Stimulated activated CD4-positive, alpha-beta T cell treated with anti-CD3 and anti-CD28 coated beads, Interleukin-1b, Interleukin-23, amount 100 ng/mL, for 48 hours (primary cell): Measurements from ENCODE around the gene IGFBP1.
"Not testable (repeated sequence)": the region's sequence is repeated elsewhere in the genome, so short reads cannot be mapped to it uniquely, and the experiment has no call there.

Source experiments
- DNase-seq: peaks from one replicate; pipeline ENCODE4 v3.0.0-alpha.2; 2020

IGFBP1 gene

DNA sequence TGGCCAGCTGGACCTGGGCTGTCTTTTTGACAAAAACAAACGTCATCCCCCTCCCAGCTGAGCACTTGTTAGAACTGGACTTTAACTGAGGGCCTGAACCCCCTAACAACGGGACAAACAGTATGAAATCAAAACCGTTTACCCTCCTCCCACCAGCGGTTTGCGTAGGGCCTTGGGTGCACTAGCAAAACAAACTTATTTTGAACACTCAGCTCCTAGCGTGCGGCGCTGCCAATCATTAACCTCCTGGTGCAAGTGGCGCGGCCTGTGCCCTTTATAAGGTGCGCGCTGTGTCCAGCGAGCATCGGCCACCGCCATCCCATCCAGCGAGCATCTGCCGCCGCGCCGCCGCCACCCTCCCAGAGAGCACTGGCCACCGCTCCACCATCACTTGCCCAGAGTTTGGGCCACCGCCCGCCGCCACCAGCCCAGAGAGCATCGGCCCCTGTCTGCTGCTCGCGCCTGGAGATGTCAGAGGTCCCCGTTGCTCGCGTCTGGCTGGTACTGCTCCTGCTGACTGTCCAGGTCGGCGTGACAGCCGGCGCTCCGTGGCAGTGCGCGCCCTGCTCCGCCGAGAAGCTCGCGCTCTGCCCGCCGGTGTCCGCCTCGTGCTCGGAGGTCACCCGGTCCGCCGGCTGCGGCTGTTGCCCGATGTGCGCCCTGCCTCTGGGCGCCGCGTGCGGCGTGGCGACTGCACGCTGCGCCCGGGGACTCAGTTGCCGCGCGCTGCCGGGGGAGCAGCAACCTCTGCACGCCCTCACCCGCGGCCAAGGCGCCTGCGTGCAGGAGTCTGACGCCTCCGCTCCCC is at the start of gene IGFBP1:
TSS of gene IGFBP1 (plus strand) at position 304 of the 808 bp plus-strand sequence. CDS start at position 469, 165 bp downstream.
- no peak for DNase-seq

DNA sequence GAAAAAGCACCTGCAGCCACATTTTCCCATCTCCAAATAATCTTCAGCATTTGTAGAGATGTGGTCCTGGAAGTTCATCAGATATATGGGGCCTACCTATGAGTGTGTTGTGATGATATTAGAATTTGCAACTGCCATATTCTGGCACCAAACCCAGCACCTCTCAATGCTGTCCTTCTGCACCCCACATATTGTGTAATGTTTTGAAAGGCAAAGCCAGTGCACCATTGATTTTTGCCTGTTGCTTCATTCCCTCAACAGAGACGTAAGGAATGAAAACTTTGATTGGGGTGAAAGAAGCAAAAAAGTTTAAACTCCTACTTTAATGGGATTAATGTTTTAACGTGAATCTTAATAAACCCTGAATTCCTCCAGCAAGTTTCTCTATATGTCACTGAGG is 49.4 kb upstream of the IGFBP1 start:
- DNase-seq: not testable (repeated sequence)

DNA sequence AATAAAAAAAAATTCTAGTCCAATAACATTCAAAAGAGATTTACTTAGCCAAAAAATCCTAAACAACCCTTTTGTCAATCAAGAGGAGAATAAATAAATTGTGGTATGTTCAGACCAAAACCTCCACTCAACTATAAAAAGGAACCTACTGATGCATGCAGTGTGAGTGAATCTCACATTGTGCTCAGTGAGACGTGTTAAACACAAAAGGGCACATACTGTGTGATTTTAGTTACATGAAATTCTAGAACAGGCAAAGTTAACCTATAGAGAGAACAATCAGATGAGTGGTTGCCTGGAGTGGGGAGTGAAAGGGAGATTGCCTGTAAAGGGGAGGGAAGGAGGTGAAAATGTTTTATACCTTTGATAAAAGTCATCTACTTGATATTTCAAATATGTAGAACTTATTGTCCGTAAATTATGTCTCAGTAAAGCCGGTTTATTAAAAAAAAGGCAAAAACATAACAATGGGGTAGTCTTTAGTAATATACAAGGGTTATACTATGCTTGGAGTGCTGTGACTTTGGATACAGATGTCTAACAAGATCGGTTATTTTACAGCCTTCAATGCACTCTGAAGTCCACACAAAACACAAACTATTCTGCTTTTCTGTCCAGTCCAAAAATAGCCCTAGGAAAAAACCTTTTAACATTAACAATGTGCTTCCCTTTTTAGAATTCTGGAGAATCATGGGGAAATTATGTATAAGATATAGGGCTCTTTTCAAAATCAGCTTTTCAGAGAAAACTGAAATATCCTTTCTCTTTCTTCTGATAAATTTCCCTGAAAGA is 46.2 kb upstream of the IGFBP1 start:
- DNase-seq: not testable (repeated sequence)

DNA sequence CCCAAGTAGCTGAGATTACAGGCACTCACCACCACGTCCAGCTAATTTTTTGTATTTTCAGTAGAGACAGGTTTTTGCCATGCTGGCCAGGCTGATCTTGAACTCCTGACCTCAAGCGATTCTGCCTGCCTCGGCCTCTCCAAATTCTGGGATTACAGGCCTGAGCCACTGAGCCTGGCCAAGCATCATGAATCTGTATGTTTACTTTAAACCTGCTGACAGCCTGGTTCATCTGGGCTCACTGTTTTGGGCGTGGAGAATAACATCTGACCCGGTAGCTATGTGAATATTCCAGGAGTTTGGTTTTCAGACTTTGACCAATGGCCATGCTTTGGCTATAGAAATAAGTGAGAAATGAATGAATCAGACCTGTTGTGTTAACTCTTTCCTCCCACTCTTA is 41.8 kb upstream of the IGFBP1 start:
- not testable (repeated sequence) for DNase-seq

DNA sequence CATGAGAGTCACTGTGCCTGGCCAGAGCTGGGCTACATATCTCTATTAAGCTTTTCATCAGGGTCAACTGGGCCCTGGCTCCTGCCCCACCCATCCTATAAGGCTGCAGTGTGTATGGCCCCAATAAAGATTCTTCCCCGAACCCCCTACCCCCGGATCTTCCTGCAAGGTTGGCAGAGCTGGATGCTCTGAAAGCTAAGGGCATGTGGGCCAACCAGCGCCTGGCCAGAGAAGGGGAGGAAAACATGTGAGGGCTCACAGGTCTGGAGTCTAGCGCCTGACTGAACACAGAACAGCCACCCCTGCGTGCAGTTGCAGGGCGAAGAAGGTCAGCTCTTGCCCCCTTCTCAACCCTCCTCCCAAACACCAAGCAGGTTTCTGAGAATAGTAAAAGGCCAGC is 39.6 kb upstream of the IGFBP1 start:
- not testable (repeated sequence) for DNase-seq

DNA sequence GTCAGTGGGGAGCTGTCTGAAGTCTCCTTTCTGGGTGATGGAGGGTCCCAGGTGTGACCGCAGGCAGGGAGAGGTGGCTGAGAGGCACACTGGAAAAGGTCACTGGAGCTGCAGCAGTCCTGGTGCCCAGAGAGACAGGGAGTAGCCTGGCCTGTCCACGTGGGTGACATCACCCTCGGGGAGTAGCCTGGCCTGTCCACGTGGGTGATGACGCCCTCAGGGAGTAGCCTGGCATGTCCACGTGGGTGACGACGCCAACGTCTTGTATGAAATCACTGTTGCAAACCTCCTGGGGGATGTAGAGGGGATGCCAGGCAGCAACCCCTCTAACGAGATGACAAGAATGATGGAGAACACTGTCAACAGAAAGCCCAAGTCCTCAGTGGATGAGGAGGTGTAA is 35.3 kb upstream of the IGFBP1 start:
- DNase-seq: not testable (repeated sequence)

DNA sequence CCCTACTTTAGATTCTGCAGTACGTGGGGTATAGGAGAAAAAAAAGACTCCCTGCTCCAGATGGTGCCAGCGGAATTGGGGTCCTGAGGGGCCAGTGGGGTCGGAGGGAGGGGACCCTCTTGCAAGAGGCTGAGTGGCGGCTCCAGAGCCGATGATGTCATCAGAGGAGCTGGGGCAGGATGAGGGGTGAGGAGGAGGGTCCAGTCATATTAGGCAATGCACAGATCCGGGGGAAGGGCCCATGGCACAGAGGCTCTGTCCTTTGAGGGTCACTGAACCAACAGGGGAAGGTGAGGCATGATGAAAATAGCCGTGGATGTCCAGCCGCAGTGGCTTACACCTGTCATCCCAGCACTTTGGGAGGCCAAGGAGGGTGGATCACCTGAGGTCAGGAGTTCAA is 34.8 kb upstream of the IGFBP1 start:
- DNase-seq: not testable (repeated sequence)

DNA sequence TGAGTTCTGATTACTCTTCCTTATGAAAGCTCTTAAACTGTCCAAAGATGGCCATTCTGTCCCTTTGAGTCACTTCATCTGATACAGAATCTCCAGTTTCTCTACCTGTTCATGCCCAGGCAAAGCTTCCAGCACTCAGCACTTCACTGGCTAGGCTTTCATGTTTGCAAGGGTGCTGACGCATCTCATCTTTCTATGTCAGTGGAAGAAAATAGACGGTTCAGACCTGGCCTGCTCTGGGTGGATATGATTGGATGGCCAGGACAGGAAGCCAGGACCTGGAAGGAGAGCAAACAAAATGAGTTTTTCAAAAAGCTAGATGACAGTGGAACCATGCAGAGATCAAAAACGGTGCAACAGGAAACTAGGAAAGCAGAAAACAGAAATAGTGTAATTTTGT is 32.6 kb upstream of the IGFBP1 start:
- DNase-seq: not testable (repeated sequence)

DNA sequence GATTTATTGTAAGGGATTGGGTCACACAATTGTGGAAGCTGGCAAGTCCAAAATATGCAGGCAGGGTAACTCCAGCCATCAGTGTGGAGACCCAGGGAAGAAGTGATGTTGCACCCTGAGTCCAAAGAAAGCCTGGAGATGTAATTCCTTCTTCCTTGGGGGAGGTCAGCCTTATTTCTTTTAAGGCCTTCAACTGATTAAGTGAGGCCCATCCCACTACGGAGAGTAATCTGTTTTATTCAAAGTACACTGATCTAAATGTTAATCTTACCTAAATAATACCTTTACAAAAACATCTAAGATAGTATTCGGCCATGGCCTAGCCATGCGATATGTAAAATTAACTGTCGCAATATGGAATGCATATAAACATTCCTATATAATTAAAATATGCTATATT is 31.4 kb upstream of the IGFBP1 start:
- DNase-seq: not testable (repeated sequence)

DNA sequence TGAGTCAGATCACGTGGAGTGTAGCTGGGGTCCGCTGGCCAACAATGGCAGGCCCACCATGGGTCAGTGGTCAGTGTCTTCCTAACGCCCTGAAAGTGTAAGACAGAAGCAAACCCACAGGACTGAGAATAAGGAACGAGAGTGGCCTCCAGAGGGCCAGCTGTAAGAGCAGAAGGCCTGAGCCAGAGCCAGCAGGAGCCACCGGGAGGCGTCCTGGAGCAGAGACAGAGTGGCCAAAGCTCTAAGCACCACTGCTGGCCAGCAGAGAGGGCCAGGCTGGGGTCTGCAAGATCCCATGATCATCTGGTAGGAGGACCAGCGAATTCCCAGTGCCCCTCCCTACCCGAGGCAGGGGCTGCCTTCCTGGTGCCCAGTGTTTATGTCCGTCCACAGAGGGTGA is 24.6 kb upstream of the IGFBP1 start:
- no peak for DNase-seq

DNA sequence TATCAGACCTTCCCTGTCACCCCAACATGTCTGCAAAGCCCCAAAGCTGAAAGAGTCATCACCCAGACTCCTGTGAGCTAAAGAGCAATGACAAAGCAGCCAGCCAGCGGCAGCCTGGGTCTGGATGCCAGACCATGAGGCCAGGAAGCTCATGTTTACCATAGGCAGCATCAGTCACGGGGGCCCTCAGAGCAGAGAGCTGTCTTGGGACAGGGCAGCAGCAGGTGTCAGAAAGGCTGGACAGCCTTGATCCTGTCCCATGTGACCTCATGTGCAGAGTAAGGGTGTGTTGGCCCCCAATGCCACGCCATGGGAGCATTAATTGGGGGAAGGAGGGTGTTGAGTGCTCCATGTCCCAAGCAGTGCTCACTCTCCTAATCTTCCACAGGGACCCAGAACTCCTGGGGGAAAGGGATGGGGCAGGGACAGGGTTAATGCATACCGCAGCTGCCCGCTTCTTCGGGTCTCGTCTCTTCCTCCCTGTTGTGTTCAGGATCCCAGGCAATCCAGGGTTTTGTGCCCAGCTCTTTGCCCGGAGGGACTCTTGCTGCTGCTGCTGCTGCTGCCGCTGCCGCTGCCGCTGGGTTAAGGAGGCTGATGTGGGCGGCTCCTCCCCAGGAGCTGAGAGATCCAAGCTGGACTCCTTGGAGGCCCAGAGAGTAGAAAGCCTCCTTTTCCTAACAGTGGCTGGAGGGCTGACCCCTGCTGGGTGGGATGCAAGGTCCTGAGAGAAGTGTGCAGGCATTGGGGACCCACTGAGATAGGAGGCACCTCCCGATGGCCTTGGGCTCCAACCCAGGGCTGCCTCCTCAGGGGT is 22.5 kb upstream of the IGFBP1 start:
- no peak for DNase-seq

DNA sequence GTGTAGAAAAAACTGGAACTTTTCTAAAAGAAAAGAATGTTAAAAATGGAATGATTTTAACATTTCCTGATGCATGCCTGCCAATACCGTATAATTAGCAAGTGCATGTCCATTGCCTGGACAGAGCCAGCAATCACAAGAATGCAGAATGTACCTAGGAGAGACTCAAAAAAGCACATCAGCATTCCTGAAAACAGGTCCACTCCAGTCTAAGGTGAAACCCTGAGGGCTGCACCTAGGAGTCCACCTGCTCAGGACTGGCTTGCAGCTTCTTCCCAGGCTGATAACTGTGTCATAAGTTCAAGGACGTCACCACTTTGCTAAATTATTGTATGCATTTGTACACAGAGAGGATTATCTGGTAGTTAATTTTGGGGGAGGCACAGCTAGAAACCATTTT is 20.8 kb upstream of the IGFBP1 start:
- no peak for DNase-seq

DNA sequence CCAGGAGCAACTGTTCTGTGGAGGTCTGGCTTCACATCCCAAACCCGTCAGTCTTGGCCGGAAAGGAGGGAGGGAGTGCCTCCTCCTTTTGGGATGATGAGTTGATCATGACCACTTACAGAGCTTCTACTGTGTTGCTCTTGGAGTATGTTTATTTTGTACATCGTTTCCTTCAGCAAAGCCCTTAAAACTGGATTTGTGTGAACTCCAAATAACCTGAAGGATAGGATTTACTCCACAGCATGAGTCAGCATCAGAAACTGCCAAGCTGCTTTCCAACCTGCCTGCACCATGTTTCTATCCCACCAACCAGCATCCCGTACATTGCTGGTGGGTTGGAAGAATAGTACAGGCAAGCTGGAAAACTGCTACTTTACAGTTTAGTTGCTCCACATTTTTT is 18.9 kb upstream of the IGFBP1 start:
- no peak for DNase-seq

DNA sequence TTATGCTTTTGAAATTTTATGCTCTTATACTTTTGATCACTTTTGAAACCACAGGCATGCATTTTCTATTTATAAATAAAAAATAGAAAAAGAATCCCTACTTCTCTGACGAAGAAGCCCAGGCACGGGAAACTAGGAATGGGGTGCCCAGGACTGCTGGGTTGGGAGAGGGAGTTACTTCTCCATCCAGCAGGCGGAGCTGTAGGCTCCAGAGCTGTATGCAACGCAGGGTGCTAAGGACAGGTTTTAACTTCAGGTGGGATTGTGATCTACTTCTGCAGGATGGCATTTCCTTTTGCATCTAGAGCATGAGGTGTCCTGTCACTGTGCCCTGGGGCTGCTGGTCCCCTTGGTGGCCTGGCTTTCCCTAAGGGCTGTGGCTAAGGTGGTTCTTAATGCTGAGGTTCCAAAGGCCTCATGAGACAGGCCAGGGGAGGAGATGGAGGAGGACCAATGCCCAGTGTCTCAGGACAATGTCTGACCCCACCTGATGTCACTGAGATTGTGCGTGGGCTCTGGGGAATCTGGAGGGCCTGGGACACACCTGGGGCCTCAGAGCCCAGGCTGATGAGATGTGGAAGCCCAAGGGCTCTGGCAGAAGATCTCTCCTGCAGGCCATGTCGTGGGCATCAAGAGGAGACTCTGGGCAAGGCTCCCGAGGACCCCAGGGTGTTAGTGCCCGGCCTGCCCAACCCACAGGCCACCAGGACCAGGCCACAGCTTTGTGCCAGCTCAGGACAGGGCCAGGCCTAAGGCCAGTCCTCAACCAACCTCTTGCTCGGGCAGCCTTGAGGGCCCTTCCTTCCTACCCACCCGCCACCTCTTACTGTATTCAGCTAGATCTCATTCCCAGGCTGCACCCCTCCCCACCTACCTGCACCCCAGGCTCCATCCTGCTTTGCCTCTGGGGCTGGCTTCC is 15.9 kb upstream of the IGFBP1 start:
- DNase-seq: no peak

DNA sequence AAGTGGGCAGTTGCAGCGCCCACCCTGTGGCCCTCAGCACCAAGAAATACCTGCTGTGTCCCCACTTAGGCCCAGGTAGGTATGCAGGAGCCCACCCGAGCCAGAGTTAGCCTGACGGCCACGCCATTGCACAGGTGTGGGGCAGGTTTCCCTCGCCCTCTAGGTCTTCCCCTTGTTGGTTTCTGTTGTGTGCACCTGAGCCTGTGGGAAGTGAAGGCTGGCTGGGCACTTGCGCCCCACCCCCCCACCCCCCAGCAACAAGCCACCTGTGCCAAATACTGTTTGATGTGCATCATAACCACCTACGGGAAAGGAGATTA is 15.3 kb upstream of the IGFBP1 start, which contains the start of gene CCDC201:
TSS of gene CCDC201 (minus strand) at position 48 of the 320 bp plus-strand sequence. CDS start 75 bp downstream, outside the sequence.
- no peak for DNase-seq

DNA sequence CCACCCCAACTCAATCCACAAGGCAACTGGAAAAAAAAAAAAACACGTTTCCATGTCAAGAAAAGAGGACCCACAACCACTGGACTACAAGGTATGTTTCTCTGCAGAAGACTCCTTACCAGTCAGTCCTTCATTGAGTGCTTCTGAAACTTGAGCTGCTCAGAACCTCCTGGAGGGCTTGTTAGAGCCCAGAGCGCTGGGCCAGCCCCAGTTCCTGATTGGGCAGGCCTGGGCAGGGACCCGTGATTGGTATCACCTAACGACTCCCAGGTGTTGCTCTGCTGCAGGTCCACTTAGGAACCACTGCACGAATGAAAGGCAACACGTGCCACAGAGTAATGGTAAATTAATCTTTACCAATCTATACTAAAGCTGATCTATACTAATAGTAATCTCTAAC is 14.9 kb upstream of the IGFBP1 start:
- no peak for DNase-seq

DNA sequence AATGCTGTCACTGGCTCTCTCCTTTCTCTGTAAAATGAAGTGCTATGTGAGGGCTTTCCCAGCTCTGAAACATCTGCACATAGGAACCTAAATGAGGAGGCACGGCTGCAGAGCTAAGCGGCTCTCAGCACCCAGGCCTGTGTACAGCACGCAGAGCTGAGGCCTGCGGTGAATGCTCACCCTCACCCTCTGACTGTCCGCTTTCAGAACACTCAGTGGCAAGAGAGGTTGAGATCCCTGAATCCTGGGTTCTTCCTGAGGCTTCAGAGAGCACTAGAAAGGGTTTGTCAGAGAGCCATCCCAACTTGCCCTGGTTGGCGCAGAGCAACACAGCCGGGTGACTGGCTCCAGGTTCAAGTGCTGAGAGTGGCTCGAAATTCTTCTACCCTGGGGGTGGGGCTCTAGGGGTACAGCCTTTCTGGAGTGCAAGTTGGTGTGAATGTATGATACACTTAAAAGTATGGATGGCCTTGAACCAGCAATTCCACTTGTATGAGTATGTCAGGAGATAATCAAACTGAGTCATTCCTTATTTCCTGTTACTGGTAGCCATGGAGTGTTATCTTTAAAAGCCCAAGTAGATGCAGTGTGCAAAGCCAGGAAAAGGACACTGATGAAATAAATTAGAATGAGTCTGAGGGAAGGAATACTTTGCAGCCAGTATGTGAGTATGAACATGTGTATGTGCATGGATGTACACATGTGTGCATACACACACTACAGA is 13.7 kb upstream of the IGFBP1 start:
- no peak for DNase-seq

DNA sequence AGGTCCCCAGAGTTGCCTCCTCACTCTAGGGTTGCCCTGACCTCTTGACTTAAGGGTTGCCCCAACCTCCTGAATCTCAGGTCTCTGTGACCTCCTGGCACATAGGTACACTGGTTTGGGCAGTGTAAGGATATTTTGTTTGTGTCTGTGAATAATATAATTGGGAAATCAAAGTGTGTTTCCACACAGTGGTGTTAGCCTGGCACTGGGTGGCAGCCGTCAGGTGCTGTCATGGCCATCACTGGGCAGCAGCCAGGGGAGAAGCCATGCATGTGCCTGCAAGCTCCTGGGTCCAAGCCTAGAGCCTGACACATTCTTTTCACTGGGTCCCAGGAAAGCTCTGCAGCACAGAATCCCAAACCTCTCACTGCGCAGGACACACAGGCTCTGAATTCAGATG is 11.8 kb upstream of the IGFBP1 start:
- DNase-seq: no peak

DNA sequence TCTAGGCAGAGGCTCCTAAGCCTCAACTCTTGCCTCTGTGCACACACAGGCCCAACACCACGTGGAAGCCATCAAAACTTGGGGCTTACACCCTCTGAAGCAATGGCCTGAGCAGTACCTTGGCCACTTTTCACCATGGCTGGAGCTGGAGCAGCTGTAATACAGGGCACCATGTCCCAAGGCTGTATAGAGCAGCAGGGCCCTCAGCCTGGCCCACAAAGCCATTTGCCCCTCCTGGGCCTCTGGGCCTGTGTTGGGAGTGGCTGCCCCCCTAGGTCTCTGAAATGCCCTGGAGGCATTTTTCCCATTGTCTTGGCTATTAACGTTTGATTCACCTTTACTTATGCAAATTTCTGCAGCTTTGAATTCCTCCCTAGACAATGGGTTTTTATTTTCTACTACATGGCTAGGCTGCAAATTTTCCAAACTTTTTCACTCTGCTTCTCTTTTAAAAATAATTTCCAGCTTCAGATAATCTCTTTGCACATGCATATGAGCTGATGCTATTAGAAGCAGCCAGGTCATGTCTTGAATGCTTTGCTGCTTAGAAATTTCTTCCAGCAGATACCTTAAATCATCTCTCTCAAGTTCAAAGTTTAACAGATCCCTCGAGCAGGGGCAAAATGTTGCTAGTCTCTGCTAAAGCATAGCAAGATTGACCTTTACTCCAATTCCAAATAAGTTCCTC is 9.7 kb upstream of the IGFBP1 start:
- no peak for DNase-seq

DNA sequence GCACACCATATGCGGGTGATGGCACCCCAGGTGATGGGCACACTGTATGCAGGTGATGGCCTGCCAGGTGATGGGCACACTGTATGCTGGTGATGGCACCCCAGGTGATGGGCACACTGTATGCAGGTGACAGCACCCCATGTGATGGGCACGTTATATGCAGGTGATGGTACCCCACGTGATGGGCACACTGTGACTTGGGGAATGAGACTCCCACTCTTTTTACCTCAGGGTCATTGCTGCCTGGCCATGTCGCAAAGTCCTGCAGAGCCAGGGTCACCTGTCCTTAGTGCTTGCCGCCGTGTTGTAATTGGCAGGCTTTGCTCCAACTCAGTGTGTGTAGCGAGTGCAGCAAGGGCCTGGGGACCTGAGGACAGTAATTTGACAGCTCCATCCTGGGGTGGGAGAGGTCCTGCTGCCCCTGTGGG is 7.8 kb upstream of the IGFBP1 start:
- no peak for DNase-seq

DNA sequence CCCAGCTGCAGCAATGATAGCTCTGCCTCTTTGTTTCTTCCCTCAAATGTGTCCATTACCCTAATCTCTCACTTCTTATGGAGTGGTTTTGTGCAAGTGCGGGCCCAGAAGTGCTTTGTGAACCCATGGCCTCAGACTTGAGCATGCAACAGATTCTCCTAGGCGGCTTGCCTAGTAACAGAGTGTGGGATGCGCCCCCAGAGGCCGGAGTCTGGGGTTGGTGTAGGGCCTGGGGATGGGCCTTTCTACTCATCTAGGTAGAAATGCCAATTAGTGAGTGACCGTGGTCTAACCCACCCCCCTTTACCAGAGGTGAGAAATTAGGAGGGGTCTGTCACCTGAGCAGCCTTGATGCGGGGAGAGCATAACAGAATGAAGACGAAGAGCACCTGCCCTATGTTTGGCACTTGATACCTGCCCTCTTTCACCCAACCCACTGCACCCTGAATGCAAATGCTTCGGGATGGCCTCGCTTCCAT is 7.0 kb upstream of the IGFBP1 start:
- no peak for DNase-seq
